IgD-negative memory B cell (primary cell): ENCODE data around the gene MRPL55. TPM values are rescaled to one million over a fixed set of nuclear protein-coding genes. Genes with fewer than 3 reads are reported as not detected.

Experiments used
- H3K27ac Mint-ChIP-seq, 3 donors: one replicate each; pipeline ENCODE4 v1.8.0; 2020 to 2022; ENCODE audit warnings: mild to moderate bottlenecking in 3 of 3, mixed read lengths in 3 of 3, moderate library complexity in 1 of 3
- H3K27me3 Mint-ChIP-seq: one replicate; pipeline ENCODE4 v1.8.0; 2021; ENCODE audit warnings: mixed read lengths
- H3K36me3 Mint-ChIP-seq: one replicate; pipeline ENCODE4 v1.8.0; 2020; ENCODE audit warnings: mild to moderate bottlenecking, mixed read lengths
- H3K4me1 Mint-ChIP-seq, 3 donors: one replicate each; pipeline ENCODE4 v1.8.0; 2020 to 2022; ENCODE audit warnings: mixed read lengths in 3 of 3, mild to moderate bottlenecking in 1 of 3
- H3K4me3 Mint-ChIP-seq, 4 donors: one replicate each; pipeline ENCODE4 v1.8.0; 2020 to 2022; ENCODE audit warnings: mild to moderate bottlenecking in 4 of 4, mixed read lengths in 4 of 4, moderate library complexity in 3 of 4
- H3K9me3 Mint-ChIP-seq, 3 donors: one replicate each; pipeline ENCODE4 v1.8.0; 2020 to 2021; ENCODE audit warnings: mixed read lengths in 3 of 3, mild to moderate bottlenecking in 1 of 3
- polyA plus RNA-seq: library from polyadenylated mRNA; unstranded; fragments of 300-500 nt; fragmentation: Illumina TruSeq; gene quantifications from one replicate; pipeline ENCODE4 v1.2.3, GENCODE V29; 2021

MRPL55 gene
- polyA plus RNA-seq, 1 donor from 2014 or later, result 146 TPM

GRCh38 chr1:228062085-228062791 lies 46.9 kb downstream of the MRPL55 start:
- Mint-ChIP-seq H3K9me3 (no peaks in the 10 kb centered on the region), H3K36me3 (peaks cover 2% of the 10 kb centered on the region), H3K27me3 (peaks cover 28% of the 10 kb centered on the region), H3K4me1 (peaks cover 3 to 10% (median 3%) of the 10 kb centered on the region in 3 donors), H3K27ac (no peak overlapping the region), H3K4me3 (no peak overlapping the region)

GRCh38 chr1:228061411-228062084 lies 47.6 kb downstream of the MRPL55 start:
- Mint-ChIP-seq H3K9me3 (no peaks in the 10 kb centered on the region), H3K4me1 (peaks cover 3 to 12% (median 3%) of the 10 kb centered on the region in 3 donors), H3K4me3 (peak overlapping the region in 1 of 4 donors; percentile 45), H3K36me3 (peaks cover 2% of the 10 kb centered on the region), H3K27me3 (peaks cover 29% of the 10 kb centered on the region), H3K27ac (no peak overlapping the region)

GRCh38 chr1:228060458-228061190 lies 48.5 kb downstream of the MRPL55 start:
- Mint-ChIP-seq H3K9me3 (no peaks in the 10 kb centered on the region), H3K27me3 (peaks cover 26% of the 10 kb centered on the region), H3K4me3 (peak overlapping the region in 2 of 4 donors; percentile 9 to 74), H3K36me3 (peaks cover 2% of the 10 kb centered on the region), H3K4me1 (peaks cover 3 to 12% (median 3%) of the 10 kb centered on the region in 3 donors), H3K27ac (no peak overlapping the region)

GRCh38 chr1:228059634-228060457 lies 49.3 kb downstream of the MRPL55 start:
- H3K36me3 Mint-ChIP-seq, result peaks cover 2% of the 10 kb centered on the region
- peaks cover 23% of the 10 kb centered on the region for H3K27me3 Mint-ChIP-seq
- H3K9me3 Mint-ChIP-seq, result no peaks in the 10 kb centered on the region
- peak overlapping the region; percentile 35 to 87 (median 44) for H3K4me3 Mint-ChIP-seq
- H3K27ac Mint-ChIP-seq, result peak overlapping the region in 1 of 3 donors; percentile 41
- H3K4me1 Mint-ChIP-seq, result peaks cover 3 to 12% (median 3%) of the 10 kb centered on the region in 3 donors

- Mint-ChIP-seq H3K4me3 (peak overlapping the region; percentile 34 to 87 (median 48)), H3K27me3 (peaks cover 23% of the 10 kb centered on the region), H3K4me1 (peaks cover 3 to 12% (median 3%) of the 10 kb centered on the region in 3 donors), H3K36me3 (peaks cover 2% of the 10 kb centered on the region), H3K27ac (no peak overlapping the region), H3K9me3 (no peaks in the 10 kb centered on the region)
These were observed 50.0 kb downstream of the MRPL55 start for GRCh38 chr1:228058949-228059633.

- Mint-ChIP-seq H3K4me1 (peaks cover 3 to 12% (median 3%) of the 10 kb centered on the region in 3 donors), H3K4me3 (peak overlapping the region in 3 of 4 donors; percentile 34 to 60 (median 47)), H3K27me3 (peaks cover 21% of the 10 kb centered on the region), H3K9me3 (peaks cover 0 to 1% (median 0%) of the 10 kb centered on the region in 3 donors), H3K27ac (no peak overlapping the region), H3K36me3 (peaks cover 2% of the 10 kb centered on the region)
These were observed 50.7 kb downstream of the MRPL55 start for GRCh38 chr1:228058172-228058948.

Other genes starting within 250 kb of the MRPL55 start
- gene WNT9A, start 161.4 kb downstream of the MRPL55 start, polyA plus RNA-seq, result not detected
- gene WNT3A, start 102.3 kb downstream of the MRPL55 start, polyA plus RNA-seq, result not detected
- 428 TPM for gene ARF1, start 26.6 kb downstream of the MRPL55 start, polyA plus RNA-seq
- gene C1orf35, start 6.0 kb downstream of the MRPL55 start, polyA plus RNA-seq, result 15.8 TPM
- gene GUK1, start 31.0 kb upstream of the MRPL55 start, polyA plus RNA-seq, result 250 TPM
- gene GJC2, start 40.6 kb upstream of the MRPL55 start, polyA plus RNA-seq, result not detected
- 3.3 TPM for gene IBA57, start 56.5 kb upstream of the MRPL55 start, polyA plus RNA-seq
- 2.3 TPM for gene OBSCN, start 98.7 kb upstream of the MRPL55 start, polyA plus RNA-seq